HT-29 (cell line): Measurements from ENCODE around the gene PRUNE1. TPM values are rescaled to one million over a fixed set of nuclear protein-coding genes. Genes with fewer than 3 reads are reported as not detected.

ENCODE experiments used
- small RNA-seq: library from RNA; depleted of rRNA; stranded (forward); fragments of <200 nt; gene quantifications from one replicate; pipeline ENCODE3, GENCODE V24; 2014
- total RNA-seq: library from RNA; depleted of rRNA; stranded (reverse); fragments of >200 nt; shearing (Covaris generic); gene quantifications from 2 replicates; pipeline ENCODE4 v1.2.3, GENCODE V29; 2014; rRNA removed

Gene PRUNE1
- total RNA-seq, 1 experiment from 2014 or later: 9.3 TPM

Small RNAs within 50 kb of the gene (small RNA-seq; reads per million reads assigned to genes)
- gene RNU6-884P: not detected

Other genes starting within 250 kb of the PRUNE1 start
- 5.8 and 10.0 TPM in 2 replicates for gene CTSS, start 242.7 kb upstream of the PRUNE1 start, total RNA-seq
- gene CTSK, start 200.2 kb upstream of the PRUNE1 start, total RNA-seq: 0.61 and 1.5 TPM in 2 replicates
- gene ARNT, start 131.8 kb upstream of the PRUNE1 start, total RNA-seq: 11.7 and 11.9 TPM in 2 replicates
- not detected in 2 replicates for gene CTXND2, start 121.3 kb upstream of the PRUNE1 start, total RNA-seq
- gene SETDB1, start 82.1 kb upstream of the PRUNE1 start, total RNA-seq: 23.6 and 29.2 TPM in 2 replicates
- gene CERS2, start 33.6 kb upstream of the PRUNE1 start, total RNA-seq: 152 and 162 TPM in 2 replicates
- 49.4 and 50.4 TPM in 2 replicates for gene ANXA9, start 26.2 kb upstream of the PRUNE1 start, total RNA-seq
- 19.5 and 19.8 TPM in 2 replicates for gene MINDY1, start 1.5 kb upstream of the PRUNE1 start, total RNA-seq
- gene BNIPL, start 28.1 kb downstream of the PRUNE1 start, total RNA-seq: 0.18 and 0.28 TPM in 2 replicates
- 2.4 and 3.1 TPM in 2 replicates for gene C1orf56, start 39.3 kb downstream of the PRUNE1 start, total RNA-seq
- 35.2 and 35.7 TPM in 2 replicates for gene CDC42SE1, start 51.2 kb downstream of the PRUNE1 start, total RNA-seq
- gene MLLT11, start 51.9 kb downstream of the PRUNE1 start, total RNA-seq: 0.73 and 1.5 TPM in 2 replicates
- 4.6 and 6.1 TPM in 2 replicates for gene GABPB2, start 62.3 kb downstream of the PRUNE1 start, total RNA-seq
- 0.13 TPM in 1 of 2 replicates, not detected in the other for gene SEMA6C, start 138.2 kb downstream of the PRUNE1 start, total RNA-seq
- gene TNFAIP8L2, start 148.2 kb downstream of the PRUNE1 start, total RNA-seq: not detected in 2 replicates
- gene LYSMD1, start 157.5 kb downstream of the PRUNE1 start, total RNA-seq: 0.43 and 0.60 TPM in 2 replicates
- gene SCNM1, start 157.7 kb downstream of the PRUNE1 start, total RNA-seq: 37.6 and 48.4 TPM in 2 replicates
- not detected in 2 replicates for gene TMOD4, start 167.5 kb downstream of the PRUNE1 start, total RNA-seq
- gene VPS72, start 181.7 kb downstream of the PRUNE1 start, total RNA-seq: 48.9 and 49.1 TPM in 2 replicates
- gene PIP5K1A, start 190.1 kb downstream of the PRUNE1 start, total RNA-seq: 23.6 and 31.2 TPM in 2 replicates
- 190 and 195 TPM in 2 replicates for gene PSMD4, start 246.3 kb downstream of the PRUNE1 start, total RNA-seq